Measurements from ENCODE around the gene ATOSA. TPM values are rescaled to one million over a fixed set of nuclear protein-coding genes. Genes with fewer than 3 reads are reported as not detected.

The ATOSA gene
- total RNA-seq, 1 donor from 2014 or later, result 37.7 TPM

GRCh38 chr15:52682781-52683180 is 3.6 kb upstream of the ATOSA start:
- H3K4me3 Mint-ChIP-seq, result no peak overlapping the region
- peaks cover 9% of the 10 kb centered on the region for H3K4me1 Mint-ChIP-seq (ENCODE audit: unreplicated experiment)
- H3K27me3 Mint-ChIP-seq, result peaks cover 13% of the 10 kb centered on the region

GRCh38 chr15:52682200-52682599 is 3.0 kb upstream of the ATOSA start:
- TF ChIP-seq CTCF (conservative IDR thresholded peaks at IDR 0.05), result no peak
- H3K36me3 Mint-ChIP-seq, result peaks cover 1% of the 10 kb centered on the region
- no peak overlapping the region for H3K4me3 Mint-ChIP-seq
- H3K4me1 Mint-ChIP-seq (ENCODE audit: unreplicated experiment), result peaks cover 15% of the 10 kb centered on the region
- no peak overlapping the region for H3K27ac Mint-ChIP-seq
- H3K27me3 Mint-ChIP-seq, result peaks cover 13% of the 10 kb centered on the region
- no peaks in the 10 kb centered on the region for H3K9me3 Mint-ChIP-seq
- no peak for DNase-seq (ENCODE audit: extremely low spot score, unreplicated experiment)

More at GRCh38 chr15:52682781-52683180, 3.6 kb upstream of the ATOSA start:
- Mint-ChIP-seq H3K27ac (peak overlapping the region; percentile 48), H3K9me3 (no peaks in the 10 kb centered on the region), H3K36me3 (no peaks in the 10 kb centered on the region)
- DNase-seq (ENCODE audit: extremely low spot score, unreplicated experiment), result no peak
- TF ChIP-seq CTCF (conservative IDR thresholded peaks at IDR 0.05), result no peak

GRCh38 chr15:52681441-52681840 is 2.3 kb upstream of the ATOSA start:
- peak overlapping the region; percentile 51 for H3K4me3 Mint-ChIP-seq
- H3K4me1 Mint-ChIP-seq (ENCODE audit: unreplicated experiment), result peaks cover 17% of the 10 kb centered on the region
- no peak for TF ChIP-seq CTCF (conservative IDR thresholded peaks at IDR 0.05)
- H3K9me3 Mint-ChIP-seq, result no peaks in the 10 kb centered on the region
- peaks cover 13% of the 10 kb centered on the region for H3K27me3 Mint-ChIP-seq
- H3K36me3 Mint-ChIP-seq, result peaks cover 3% of the 10 kb centered on the region
- H3K27ac Mint-ChIP-seq, result no peak overlapping the region
- DNase-seq (ENCODE audit: extremely low spot score, unreplicated experiment), result no peak

- no peak for TF ChIP-seq CTCF (conservative IDR thresholded peaks at IDR 0.05)
- Mint-ChIP-seq H3K4me1 (ENCODE audit: unreplicated experiment) (peaks cover 17% of the 10 kb centered on the region), H3K27me3 (peaks cover 13% of the 10 kb centered on the region), H3K4me3 (peak overlapping the region; percentile 100), H3K36me3 (peaks cover 7% of the 10 kb centered on the region), H3K9me3 (no peaks in the 10 kb centered on the region), H3K27ac (no peak overlapping the region)
- no peak for DNase-seq (ENCODE audit: extremely low spot score, unreplicated experiment)
Measured at GRCh38 chr15:52680761-52681160, 1.6 kb upstream of the ATOSA start.

GRCh38 chr15:52680041-52680391 is 828 bp upstream of the ATOSA start:
- no peaks in the 10 kb centered on the region for H3K9me3 Mint-ChIP-seq
- no peak for DNase-seq (ENCODE audit: extremely low spot score, unreplicated experiment)
- no peak for TF ChIP-seq CTCF (conservative IDR thresholded peaks at IDR 0.05)
- H3K4me3 Mint-ChIP-seq, result peak overlapping the region; percentile 100
- H3K27ac Mint-ChIP-seq, result peak overlapping the region; percentile 94
- H3K27me3 Mint-ChIP-seq, result peaks cover 13% of the 10 kb centered on the region
- peaks cover 17% of the 10 kb centered on the region for H3K4me1 Mint-ChIP-seq (ENCODE audit: unreplicated experiment)
- H3K36me3 Mint-ChIP-seq, result peaks cover 10% of the 10 kb centered on the region

Data from type B pancreatic cell (in vitro differentiated cells).